ENCODE data around the gene RBMS1.

RBMS1 gene

DNA sequence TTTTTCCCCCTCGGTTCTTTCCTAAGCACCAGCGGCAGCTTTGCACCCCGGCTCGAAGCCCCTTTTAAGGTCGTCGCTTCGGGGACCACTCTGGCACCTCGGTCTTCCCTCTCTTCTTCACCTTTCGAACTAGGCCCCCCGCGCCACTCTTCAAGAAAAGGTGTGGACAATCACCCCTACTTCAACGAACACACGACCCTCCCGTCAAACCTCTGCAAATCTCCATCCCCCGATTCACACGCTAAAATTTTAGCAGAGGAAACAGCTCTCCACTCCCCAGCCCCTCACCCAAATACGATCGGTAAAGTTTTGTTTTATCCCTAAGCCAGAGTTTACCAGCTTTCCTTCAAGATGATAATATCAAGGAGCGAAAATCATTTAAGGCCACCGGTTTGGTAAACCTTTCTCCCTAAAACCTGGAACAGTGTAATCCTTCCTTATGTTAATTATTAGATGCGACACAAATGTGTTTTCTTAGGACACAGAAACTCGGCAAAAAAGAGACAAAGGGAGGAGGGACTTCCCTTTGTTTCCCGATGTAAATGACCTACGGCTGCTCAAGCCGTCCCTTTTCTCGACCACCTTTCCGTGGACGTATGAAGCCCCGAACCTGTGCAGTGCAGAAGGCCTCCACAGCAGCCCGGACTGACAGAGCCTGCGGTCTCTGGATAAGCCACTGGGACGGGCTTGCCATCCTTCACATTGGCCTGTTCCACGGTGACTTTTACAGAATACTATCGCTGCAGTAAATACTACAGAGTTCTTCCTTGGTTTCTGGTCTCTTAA, 85.2 kb downstream of the RBMS1 start:
- TF ChIP-seq, protein P1, sequence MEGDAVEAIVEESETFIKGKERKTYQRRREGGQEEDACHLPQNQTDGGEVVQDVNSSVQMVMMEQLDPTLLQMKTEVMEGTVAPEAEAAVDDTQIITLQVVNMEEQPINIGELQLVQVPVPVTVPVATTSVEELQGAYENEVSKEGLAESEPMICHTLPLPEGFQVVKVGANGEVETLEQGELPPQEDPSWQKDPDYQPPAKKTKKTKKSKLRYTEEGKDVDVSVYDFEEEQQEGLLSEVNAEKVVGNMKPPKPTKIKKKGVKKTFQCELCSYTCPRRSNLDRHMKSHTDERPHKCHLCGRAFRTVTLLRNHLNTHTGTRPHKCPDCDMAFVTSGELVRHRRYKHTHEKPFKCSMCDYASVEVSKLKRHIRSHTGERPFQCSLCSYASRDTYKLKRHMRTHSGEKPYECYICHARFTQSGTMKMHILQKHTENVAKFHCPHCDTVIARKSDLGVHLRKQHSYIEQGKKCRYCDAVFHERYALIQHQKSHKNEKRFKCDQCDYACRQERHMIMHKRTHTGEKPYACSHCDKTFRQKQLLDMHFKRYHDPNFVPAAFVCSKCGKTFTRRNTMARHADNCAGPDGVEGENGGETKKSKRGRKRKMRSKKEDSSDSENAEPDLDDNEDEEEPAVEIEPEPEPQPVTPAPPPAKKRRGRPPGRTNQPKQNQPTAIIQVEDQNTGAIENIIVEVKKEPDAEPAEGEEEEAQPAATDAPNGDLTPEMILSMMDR (conservative IDR thresholded peaks at IDR 0.05; ENCODE audit: control insufficient read depth, insufficient read depth, low read depth, low read length) = no peak
- peak overlapping the region; percentile 43 for H3K4me3 ChIP-seq (ENCODE audit: control insufficient read depth, low read depth, low read length)
- DNase-seq (ENCODE audit: low read depth) = no peak

DNA sequence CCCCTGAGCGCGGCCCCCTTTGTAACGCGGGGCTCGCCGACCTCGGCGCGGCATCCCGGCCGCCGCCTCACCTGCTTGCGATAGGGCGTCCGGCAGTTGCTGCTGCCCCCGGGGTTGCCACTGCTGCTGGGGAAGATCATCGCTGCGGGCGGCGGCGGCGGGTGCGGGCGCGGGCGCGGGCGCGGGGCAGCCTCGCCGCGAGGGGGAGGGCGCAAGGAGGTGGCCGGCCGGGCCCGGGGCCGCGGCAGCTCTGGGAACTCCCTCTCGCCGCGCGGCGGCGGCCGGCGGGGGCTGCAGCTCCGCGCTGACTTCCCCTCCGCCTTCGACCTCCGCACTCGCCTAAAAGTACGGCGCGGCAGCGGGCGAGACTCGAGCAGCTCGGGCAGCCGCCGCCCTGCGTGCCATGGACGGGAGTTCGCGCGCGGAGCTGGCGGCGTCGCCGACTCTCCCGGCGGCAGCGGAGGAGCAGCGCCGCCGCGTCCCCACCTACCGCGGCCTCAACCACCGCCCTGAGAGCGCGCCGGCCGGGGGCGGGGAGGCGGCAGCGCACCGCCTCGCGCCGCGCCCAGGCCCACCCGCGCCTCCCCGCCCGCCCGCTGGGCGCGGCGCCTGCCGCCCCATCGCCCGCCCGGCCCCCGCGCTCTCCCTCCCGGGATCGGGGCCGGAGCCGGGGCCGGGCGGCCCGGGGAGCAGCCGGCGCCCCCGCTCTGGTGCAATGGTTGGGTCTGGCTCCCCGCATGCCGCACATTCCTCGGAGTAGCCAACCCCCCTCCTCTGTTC, 86.0 kb downstream of the RBMS1 start:
- TF ChIP-seq, protein P1 (conservative IDR thresholded peaks at IDR 0.05; ENCODE audit: control insufficient read depth, insufficient read depth, low read depth, low read length) = no peak
- H3K4me3 ChIP-seq (ENCODE audit: control insufficient read depth, low read depth, low read length) = peak overlapping the region; percentile 81
- no peak for DNase-seq (ENCODE audit: low read depth)

DNA sequence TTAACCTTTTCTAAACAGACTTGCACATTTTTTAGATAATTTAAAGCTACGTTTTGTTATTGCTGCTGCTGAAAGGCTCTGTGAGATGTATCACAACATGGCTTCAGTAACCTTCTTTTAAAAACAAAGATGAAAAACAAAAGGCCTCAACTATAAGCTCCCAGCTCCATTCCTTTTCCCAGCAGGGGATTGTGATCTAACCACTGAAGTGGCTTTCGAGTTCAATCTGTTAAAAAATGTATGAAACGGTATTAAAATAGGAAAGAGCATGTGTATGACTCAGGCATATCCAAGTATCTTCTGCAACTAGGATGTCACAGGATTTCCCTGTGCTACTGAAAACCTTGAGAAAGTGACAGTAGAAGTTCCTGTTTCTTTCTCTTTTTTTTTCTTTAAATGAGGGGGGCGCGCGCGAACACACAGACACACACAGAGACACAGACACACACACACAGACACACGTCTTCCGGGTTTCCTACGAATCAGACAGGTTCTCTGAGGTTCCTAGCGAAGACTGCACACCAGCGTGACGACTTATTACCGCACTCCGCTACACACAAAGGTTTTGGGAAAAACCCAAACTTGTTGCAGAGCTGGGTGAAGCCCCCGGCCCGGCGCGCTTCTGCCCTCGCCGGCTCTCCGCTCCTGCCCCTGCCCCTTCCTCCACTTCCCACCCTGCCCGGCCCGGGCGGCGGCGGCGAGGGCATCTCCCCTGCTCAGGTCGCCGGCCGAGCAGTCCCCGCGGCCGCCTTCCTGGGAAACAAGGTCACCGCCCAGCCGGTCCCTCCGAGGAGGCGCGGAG, 86.8 kb downstream of the RBMS1 start:
- TF ChIP-seq, protein P1 (conservative IDR thresholded peaks at IDR 0.05; ENCODE audit: control insufficient read depth, insufficient read depth, low read depth, low read length) = no peak
- H3K4me3 ChIP-seq (ENCODE audit: control insufficient read depth, low read depth, low read length) = peak overlapping the region; percentile 81
- peak; percentile 77 for DNase-seq (ENCODE audit: low read depth)

DNA sequence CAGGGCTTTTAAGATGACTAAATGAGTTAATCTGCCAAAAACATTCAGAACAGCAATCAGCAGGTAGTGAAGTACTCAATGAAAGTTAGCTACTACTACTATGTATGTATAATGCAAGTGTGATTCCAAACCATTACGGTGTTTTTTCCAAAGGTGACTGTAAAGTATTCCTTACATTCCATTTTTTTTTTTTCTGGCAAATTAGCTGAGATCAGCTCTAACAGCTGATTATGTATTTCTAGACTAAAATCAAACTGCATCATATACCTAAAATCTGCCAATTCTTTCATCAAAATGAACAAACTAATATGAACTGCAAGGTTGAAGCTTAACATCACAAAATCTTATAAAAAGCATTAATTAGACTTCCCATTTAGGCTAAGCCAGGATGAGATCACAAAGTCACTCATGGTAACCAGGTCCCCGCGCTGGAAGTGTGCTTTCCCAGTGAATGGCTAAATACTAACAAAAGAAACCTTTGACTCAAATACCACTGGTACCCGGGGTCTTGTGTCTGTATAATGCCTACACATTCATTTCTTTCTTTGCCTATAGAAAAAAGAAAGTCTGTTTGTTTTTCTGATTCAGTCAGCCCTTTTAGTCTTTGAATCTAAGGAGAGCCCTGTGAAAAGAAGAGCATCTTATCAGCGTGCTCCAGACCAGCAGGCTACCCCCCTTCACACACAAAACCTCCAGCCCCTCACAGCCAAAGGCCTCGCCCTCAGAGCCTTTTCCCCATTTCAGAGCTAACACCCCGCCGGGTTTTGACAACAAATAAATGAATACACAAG, 88.3 kb downstream of the RBMS1 start:
- TF ChIP-seq, protein P1 (conservative IDR thresholded peaks at IDR 0.05; ENCODE audit: control insufficient read depth, insufficient read depth, low read depth, low read length) = no peak
- DNase-seq (ENCODE audit: low read depth) = no peak
- peak overlapping the region; percentile 81 for H3K4me3 ChIP-seq (ENCODE audit: control insufficient read depth, low read depth, low read length)

DNA sequence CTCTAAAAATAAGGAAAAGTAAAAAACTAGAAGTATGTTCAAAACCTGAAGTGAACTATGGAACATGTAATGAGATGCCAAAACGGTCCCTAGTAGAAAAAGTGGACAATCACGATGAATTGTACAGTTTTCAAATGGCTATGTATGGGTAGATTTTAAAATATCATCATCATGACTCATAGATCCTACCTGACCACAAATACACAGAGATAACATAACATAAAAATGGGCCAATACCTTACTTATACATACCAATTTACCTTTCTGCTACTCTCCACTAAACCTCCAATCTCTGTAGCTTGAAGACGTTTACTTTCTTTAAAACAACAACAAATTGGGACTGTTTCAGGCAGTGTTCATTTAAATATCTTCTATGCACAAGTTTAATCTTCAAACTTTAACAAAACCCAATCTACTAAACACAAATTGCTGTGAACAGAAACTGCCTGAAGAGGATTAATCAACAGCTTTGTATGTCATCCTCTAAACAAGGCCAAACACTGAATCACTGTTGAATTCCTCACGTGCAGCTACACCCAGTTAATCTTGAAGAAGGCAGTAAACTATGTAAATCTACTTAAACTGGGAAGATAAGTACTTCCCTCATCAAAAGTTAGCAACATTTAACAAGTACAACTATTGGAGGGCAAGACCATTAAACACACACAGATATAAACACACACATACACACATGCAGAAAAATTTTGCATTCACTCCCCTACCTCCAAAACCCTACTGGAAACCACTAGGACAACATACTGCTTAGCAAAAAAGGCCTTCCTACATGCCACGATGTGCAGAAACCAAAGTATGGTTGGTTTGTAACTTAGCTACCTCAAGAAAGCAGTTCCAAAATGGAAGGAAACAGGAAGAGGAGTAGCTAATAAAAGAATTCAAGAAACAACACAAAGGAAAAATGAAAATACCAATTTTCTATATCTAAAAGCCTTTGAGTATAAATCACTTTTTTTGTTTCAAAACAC, 90.3 kb downstream of the RBMS1 start:
- TF ChIP-seq, protein P1 (conservative IDR thresholded peaks at IDR 0.05; ENCODE audit: control insufficient read depth, insufficient read depth, low read depth, low read length) = no peak
- no peak overlapping the region for H3K4me3 ChIP-seq (ENCODE audit: control insufficient read depth, low read depth, low read length)
- DNase-seq (ENCODE audit: low read depth) = peak; percentile 75

All from fibroblast of mammary gland (primary cell).